GM12875 (cell line): ENCODE results near the gene GRIK2.

Experiments
- H3K4me3 ChIP-seq: one replicate; pipeline ENCODE4 v1.5.1; 2011; ENCODE audit warnings: low read depth, low read length, control low read depth
- CTCF ChIP-seq: IDR thresholded peaks from 2 replicates; pipeline ENCODE4 v1.5.1; 2011; ENCODE audit warnings: low read depth, mild to moderate bottlenecking, control low read depth, inconsistent platforms, low read length, moderate library complexity, borderline replicate concordance; ENCODE audit not compliant: insufficient read depth

Gene GRIK2

GRCh38 chr6:101482606-101483005 lies 89.1 kb downstream of the GRIK2 start:
- TF ChIP-seq CTCF: no peak
- H3K4me3 ChIP-seq: no peak overlapping the region

- TF ChIP-seq CTCF: no peak
- no peak overlapping the region for H3K4me3 ChIP-seq
Observed at GRCh38 chr6:101484781-101485180, 91.3 kb downstream of the GRIK2 start.

- no peak for TF ChIP-seq CTCF
- H3K4me3 ChIP-seq: no peak overlapping the region
Observed at GRCh38 chr6:101486124-101486523, 92.6 kb downstream of the GRIK2 start.

- no peak for TF ChIP-seq CTCF
- H3K4me3 ChIP-seq: no peak overlapping the region
Observed at GRCh38 chr6:101486726-101487125, 93.2 kb downstream of the GRIK2 start.

GRCh38 chr6:101489456-101489855 lies 95.9 kb downstream of the GRIK2 start:
- TF ChIP-seq CTCF: no peak
- no peak overlapping the region for H3K4me3 ChIP-seq

GRCh38 chr6:101490857-101491256 lies 97.3 kb downstream of the GRIK2 start:
- H3K4me3 ChIP-seq: no peak overlapping the region
- TF ChIP-seq CTCF: no peak

GRCh38 chr6:101502818-101503217 lies 109.3 kb downstream of the GRIK2 start:
- no peak overlapping the region for H3K4me3 ChIP-seq
- no peak for TF ChIP-seq CTCF
